DND-41 (cell line): Measurements from ENCODE around the gene NRXN3.

Experiments used
- EZH2 ChIP-seq: IDR thresholded peaks from 3 replicates; pipeline ENCODE4 v1.6.1; 2012; ENCODE audit warnings: borderline replicate concordance, low read depth, mild to moderate bottlenecking, moderate library complexity, low read length, inconsistent platforms; ENCODE audit not compliant: severe bottlenecking
- TF ChIP-seq, protein P1 (sequence below): IDR thresholded peaks from 2 replicates; pipeline ENCODE4 v1.5.1; 2012; ENCODE audit warnings: borderline replicate concordance, low read length, moderate library complexity, mild to moderate bottlenecking; ENCODE audit not compliant: poor library complexity, severe bottlenecking; ENCODE audit errors: extremely low read depth

DNA sequence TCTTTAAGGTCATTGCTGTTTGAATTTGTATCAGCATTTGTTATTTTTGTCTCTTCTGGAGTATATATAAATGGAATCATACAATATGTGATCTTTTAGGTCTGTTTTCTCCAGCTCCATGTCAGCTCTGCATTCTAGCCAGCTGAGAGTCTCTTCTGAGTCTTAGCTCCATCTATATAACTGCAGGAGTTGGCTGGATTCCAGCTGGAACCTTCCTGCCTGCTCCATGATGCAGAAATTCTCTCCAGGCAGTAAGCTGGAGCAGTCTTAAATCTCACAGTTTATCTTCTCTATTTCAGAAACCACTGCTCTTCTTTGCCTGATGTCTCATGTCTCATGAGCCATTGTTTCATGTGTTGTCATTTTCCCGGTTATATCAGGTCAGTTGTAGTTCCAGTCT is 827.6 kb downstream of the NRXN3 start:
- TF ChIP-seq, protein P1, sequence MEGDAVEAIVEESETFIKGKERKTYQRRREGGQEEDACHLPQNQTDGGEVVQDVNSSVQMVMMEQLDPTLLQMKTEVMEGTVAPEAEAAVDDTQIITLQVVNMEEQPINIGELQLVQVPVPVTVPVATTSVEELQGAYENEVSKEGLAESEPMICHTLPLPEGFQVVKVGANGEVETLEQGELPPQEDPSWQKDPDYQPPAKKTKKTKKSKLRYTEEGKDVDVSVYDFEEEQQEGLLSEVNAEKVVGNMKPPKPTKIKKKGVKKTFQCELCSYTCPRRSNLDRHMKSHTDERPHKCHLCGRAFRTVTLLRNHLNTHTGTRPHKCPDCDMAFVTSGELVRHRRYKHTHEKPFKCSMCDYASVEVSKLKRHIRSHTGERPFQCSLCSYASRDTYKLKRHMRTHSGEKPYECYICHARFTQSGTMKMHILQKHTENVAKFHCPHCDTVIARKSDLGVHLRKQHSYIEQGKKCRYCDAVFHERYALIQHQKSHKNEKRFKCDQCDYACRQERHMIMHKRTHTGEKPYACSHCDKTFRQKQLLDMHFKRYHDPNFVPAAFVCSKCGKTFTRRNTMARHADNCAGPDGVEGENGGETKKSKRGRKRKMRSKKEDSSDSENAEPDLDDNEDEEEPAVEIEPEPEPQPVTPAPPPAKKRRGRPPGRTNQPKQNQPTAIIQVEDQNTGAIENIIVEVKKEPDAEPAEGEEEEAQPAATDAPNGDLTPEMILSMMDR, result no peak
- no peak for TF ChIP-seq EZH2
